Activated CD8-positive, alpha-beta T cell treated with anti-CD3 and anti-CD28 coated beads, Interleukin-2, amount 10 ng/mL, durations not matched to agents 7 days and 5 days (primary cell): ENCODE data around the gene OTOA. TPM values are rescaled to one million over a fixed set of nuclear protein-coding genes. Genes with fewer than 3 reads are reported as not detected.
A peak's percentile ranks its signal among the peaks of the same experiment; 100 is the strongest.

Experiments used
- ATAC-seq: fragments of 150-1000 bp; cut with Tn5 transposase; one replicate; pipeline ENCODE4 v1.10.0; 2021; ENCODE audit warnings: moderate library complexity
- CTCF ChIA-PET: fragments of 350-600 bp; sonication (Branson Sonifier 250); formaldehyde crosslinking; loops from one replicate; lab custom pipeline; 2021; ENCODE audit warnings: antibody characterized with exemption; lab: Charles Lee
- POLR2A ChIA-PET: fragments of 350-600 bp; sonication (Branson Sonifier 250); formaldehyde crosslinking; loops from one replicate; lab custom pipeline; 2021; ENCODE audit warnings: antibody characterized with exemption; lab: Charles Lee
- DNase-seq: peaks from one replicate; pipeline ENCODE4 v3.0.0-alpha.2; 2020
- H3K27ac Mint-ChIP-seq: one replicate; pipeline ENCODE4 v1.8.0; 2021; ENCODE audit warnings: mild to moderate bottlenecking, mixed read lengths
- H3K27me3 Mint-ChIP-seq: one replicate; pipeline ENCODE4 v1.8.0; 2021; ENCODE audit warnings: low read depth, mixed read lengths
- H3K36me3 Mint-ChIP-seq: one replicate; pipeline ENCODE4 v1.8.0; 2021; ENCODE audit warnings: low read depth, mixed read lengths
- H3K4me1 Mint-ChIP-seq: one replicate; pipeline ENCODE4 v1.8.0; 2021; ENCODE audit warnings: low read depth, mixed read lengths
- H3K4me3 Mint-ChIP-seq: one replicate; pipeline ENCODE4 v1.8.0; 2021; ENCODE audit warnings: mild to moderate bottlenecking, mixed read lengths
- H3K9me3 Mint-ChIP-seq: one replicate; pipeline ENCODE4 v1.8.0; 2022; ENCODE audit warnings: mixed read lengths; ENCODE audit not compliant: insufficient read depth
- total RNA-seq, 2 experiments: library from RNA; stranded (reverse); gene quantifications; one replicate each; pipeline ENCODE4 v1.2.3, GENCODE V29; 2021

The OTOA gene
- not detected for total RNA-seq

GRCh38 chr16:21663889-21664647 lies at the start of gene OTOA:
Gene OTOA (plus strand): TSS chr16:21663968. CDS start chr16:21678515, 14,547 bp downstream.
- Mint-ChIP-seq H3K9me3 (no peaks in the 10 kb centered on the region), H3K36me3 (no peaks in the 10 kb centered on the region), H3K4me1 (peaks cover 17% of the 10 kb centered on the region), H3K27me3 (peaks cover 13% of the 10 kb centered on the region), H3K4me3 (peak within 1 kb of the TSS; percentile 47), H3K27ac (peak within 1 kb of the TSS; percentile 49)
- DNase-seq: peak; percentile 34
- ATAC-seq: peak; percentile 75
- POLR2A ChIA-PET: no interaction called here
- CTCF ChIA-PET: interaction anchor here (1.1 kb wide), 1 partner anchor 43 kb away, joined by 3 read pairs; no protein-coding TSS in a partner anchor

GRCh38 chr16:21614896-21615295 lies 48.9 kb upstream of the OTOA start:
- peaks cover 77% of the 10 kb centered on the region for H3K4me1 Mint-ChIP-seq
- H3K27ac Mint-ChIP-seq: peak overlapping the region; percentile 53
- H3K9me3 Mint-ChIP-seq: no peaks in the 10 kb centered on the region
- POLR2A ChIA-PET: no interaction called here
- CTCF ChIA-PET: interaction anchor here (1.7 kb wide), 1 partner anchor 10 kb away, joined by 7 read pairs; no protein-coding TSS in a partner anchor
- no peak for ATAC-seq
- H3K36me3 Mint-ChIP-seq: peaks cover 58% of the 10 kb centered on the region
- no peak overlapping the region for H3K4me3 Mint-ChIP-seq
- no peak for DNase-seq
- H3K27me3 Mint-ChIP-seq: no peaks in the 10 kb centered on the region

DNA sequence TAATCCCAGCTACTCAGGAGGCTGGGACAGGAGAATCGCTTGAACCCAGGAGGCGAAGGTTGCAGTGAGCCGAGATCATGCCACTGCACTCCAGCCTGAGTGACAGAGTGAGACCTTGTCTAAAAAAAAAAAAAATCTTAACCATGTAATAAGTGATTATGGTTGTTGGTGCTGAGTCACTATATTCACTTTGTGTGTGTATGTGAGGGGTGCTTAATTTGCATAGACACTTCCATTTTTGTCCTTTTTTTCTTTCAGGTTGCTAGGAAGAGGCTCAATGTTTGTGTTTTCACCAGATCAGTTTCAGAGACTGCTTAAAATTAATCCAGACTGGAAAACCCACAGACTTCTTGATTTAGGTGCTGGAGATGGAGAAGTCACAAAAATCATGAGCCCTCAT lies 46.2 kb upstream of the OTOA start:
- Mint-ChIP-seq H3K4me3 (no peak overlapping the region), H3K36me3 (peaks cover 66% of the 10 kb centered on the region), H3K4me1 (peaks cover 77% of the 10 kb centered on the region), H3K9me3 (no peaks in the 10 kb centered on the region), H3K27me3 (no peaks in the 10 kb centered on the region), H3K27ac (no peak overlapping the region)
- POLR2A ChIA-PET: no interaction called here
- CTCF ChIA-PET: interaction anchor here (0.6 to 2.4 kb wide), 2 partner anchors 17 to 59 kb away, joined by 5 to 7 read pairs; no protein-coding TSS in a partner anchor
- ATAC-seq (no peak), DNase-seq (no peak)

DNA sequence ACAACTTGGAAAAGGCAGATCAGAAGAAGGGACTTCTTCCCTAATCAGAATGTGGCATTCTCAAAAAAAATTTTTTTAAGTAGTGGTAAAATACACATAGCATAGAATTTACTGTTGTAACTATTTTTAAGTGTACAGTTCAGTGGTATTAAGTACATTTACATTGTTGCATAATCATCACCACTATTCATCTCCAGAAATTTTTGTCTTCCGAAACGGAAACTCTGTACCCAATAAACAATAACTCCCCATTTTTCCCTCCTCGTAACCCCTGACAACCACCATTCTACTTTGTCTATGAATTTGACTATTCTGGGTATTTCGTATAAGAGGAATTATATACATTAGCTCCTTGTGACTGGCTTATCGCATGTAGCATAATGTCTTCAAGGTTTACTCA lies 45.5 kb upstream of the OTOA start:
- ChIA-PET POLR2A (no interaction called here), CTCF (interaction anchor here (2.4 kb wide), 1 partner anchor 18 kb away, joined by 7 read pairs; no protein-coding TSS in a partner anchor)
- DNase-seq (no peak), ATAC-seq (no peak)
- Mint-ChIP-seq H3K27ac (no peak overlapping the region), H3K4me3 (no peak overlapping the region), H3K4me1 (peaks cover 78% of the 10 kb centered on the region), H3K36me3 (peaks cover 67% of the 10 kb centered on the region), H3K27me3 (no peaks in the 10 kb centered on the region), H3K9me3 (no peaks in the 10 kb centered on the region)

DNA sequence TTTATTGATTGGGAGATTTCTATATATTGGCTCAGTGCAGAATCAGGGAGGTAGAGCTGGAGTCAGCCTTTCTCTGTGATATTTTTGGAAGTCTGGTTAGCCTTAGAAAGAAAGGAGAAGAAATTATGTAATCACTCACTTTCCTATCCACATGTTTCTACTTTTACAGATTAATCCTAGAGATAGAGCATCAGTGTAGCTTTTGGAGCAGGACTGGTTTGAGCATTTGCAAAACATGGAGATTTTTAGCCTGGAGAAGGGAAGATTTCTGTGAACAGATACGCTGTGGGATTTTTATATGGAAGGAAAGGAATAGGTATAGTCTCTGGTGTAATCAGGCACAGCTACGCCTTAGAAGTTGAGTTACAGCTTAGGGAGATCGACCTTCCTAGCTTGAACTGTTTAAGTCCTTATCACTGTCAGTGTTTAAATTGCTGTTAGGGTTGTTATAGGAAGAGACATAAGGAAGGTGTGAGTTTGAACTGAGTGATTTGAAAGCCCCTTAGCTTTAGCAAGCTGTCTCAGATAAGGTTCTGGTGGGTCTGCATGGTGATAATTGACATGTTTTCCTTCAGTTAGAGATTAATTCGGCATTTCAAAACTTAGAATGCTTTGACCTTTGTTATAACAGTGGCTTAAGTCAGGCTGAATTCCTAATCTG lies 43.9 kb upstream of the OTOA start:
- Mint-ChIP-seq H3K36me3 (peaks cover 64% of the 10 kb centered on the region), H3K27ac (no peak overlapping the region)

DNA sequence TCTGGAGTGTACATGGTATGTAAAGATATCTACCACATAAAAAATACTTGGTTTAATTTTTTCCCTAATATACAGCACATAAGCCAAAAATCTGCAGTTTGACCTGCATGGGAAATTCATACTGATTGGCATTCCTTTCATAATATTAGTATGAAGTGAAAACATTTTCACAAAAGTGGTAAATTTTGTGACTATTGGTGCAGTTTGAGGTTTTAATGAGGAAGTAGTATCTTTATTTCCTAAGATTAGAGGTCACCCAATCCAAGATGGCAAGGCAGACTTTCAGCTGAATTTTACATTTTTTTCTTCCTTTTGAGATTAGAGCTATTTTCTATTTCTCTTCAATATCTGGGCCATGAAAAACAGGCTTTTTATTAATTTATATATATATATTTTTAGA lies 43.2 kb upstream of the OTOA start:
- ChIA-PET CTCF (interaction anchor here (1.8 kb wide), 2 partner anchors 9 to 20 kb away, joined by 4 to 8 read pairs; no protein-coding TSS in a partner anchor), POLR2A (no interaction called here)
- H3K9me3 Mint-ChIP-seq: no peaks in the 10 kb centered on the region
- ATAC-seq (no peak), DNase-seq (no peak)
- no peak overlapping the region for H3K4me3 Mint-ChIP-seq
- H3K4me1 Mint-ChIP-seq: peaks cover 76% of the 10 kb centered on the region
- H3K36me3 Mint-ChIP-seq: peaks cover 68% of the 10 kb centered on the region
- H3K27me3 Mint-ChIP-seq: no peaks in the 10 kb centered on the region
- H3K27ac Mint-ChIP-seq: no peak overlapping the region

More for the DNA sequence above, 43.9 kb upstream of the OTOA start:
- peaks cover 76% of the 10 kb centered on the region for H3K4me1 Mint-ChIP-seq
- no peak overlapping the region for H3K4me3 Mint-ChIP-seq
- no peaks in the 10 kb centered on the region for H3K9me3 Mint-ChIP-seq
- ChIA-PET CTCF (interaction anchor here (0.6 to 1.8 kb wide), 4 partner anchors 10 to 21 kb away, joined by 3 to 4 read pairs (median 3); no protein-coding TSS in a partner anchor), POLR2A (no interaction called here)
- H3K27me3 Mint-ChIP-seq: no peaks in the 10 kb centered on the region
- no peak for ATAC-seq
- no peak for DNase-seq

- no peak overlapping the region for H3K4me3 Mint-ChIP-seq
- H3K9me3 Mint-ChIP-seq: no peaks in the 10 kb centered on the region
- CTCF ChIA-PET: interaction anchor here (0.8 to 2.2 kb wide), 7 partner anchors 11 to 35 kb away, joined by 3 to 9 read pairs (median 4); no protein-coding TSS in a partner anchor
- ATAC-seq: no peak
- H3K27ac Mint-ChIP-seq: no peak overlapping the region
- POLR2A ChIA-PET: no interaction called here
- H3K4me1 Mint-ChIP-seq: peaks cover 79% of the 10 kb centered on the region
- no peaks in the 10 kb centered on the region for H3K27me3 Mint-ChIP-seq
- peaks cover 69% of the 10 kb centered on the region for H3K36me3 Mint-ChIP-seq
- no peak for DNase-seq
Observed at GRCh38 chr16:21622545-21622944, 41.2 kb upstream of the OTOA start.

- ChIA-PET POLR2A (no interaction called here), CTCF (interaction anchor here (0.8 to 3.0 kb wide), 3 partner anchors 14 to 32 kb away, joined by 3 to 10 read pairs (median 6); no protein-coding TSS in a partner anchor)
- Mint-ChIP-seq H3K4me1 (peaks cover 72% of the 10 kb centered on the region), H3K27ac (no peak overlapping the region), H3K9me3 (no peaks in the 10 kb centered on the region), H3K27me3 (no peaks in the 10 kb centered on the region), H3K36me3 (peaks cover 72% of the 10 kb centered on the region), H3K4me3 (no peak overlapping the region)
- DNase-seq: no peak
- no peak for ATAC-seq
Observed at GRCh38 chr16:21625026-21625425, 38.7 kb upstream of the OTOA start.

DNA sequence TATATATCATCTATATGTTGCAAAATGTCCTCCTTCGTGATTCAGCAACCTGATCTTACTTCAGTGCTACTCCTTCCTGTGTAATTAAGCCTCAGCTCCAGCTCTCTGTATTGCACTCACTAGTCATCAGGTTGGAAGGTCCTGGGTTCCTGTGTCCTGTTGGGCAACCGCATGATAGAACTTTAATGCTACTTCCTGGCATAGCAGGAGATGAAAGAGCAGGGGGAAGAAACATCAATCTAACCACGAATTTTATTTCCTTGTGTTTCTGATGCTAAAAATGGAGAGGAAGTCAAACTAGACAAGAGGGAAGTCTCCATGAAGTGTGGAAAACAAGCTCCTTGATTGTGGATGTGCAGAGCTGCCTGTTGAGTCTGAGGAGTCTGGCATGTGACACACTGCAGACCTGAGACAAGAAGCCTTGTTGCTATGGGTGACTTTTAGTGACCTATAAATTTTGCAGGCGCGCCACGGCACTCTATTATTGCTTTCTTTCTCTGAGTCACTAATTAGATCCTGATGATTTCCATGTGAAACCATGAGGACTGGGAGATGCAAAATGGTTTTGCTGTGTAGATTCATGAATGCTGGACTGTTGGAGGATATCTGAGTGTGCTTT lies 37.0 kb upstream of the OTOA start:
- peak overlapping the region; percentile 8 for H3K4me3 Mint-ChIP-seq

DNA sequence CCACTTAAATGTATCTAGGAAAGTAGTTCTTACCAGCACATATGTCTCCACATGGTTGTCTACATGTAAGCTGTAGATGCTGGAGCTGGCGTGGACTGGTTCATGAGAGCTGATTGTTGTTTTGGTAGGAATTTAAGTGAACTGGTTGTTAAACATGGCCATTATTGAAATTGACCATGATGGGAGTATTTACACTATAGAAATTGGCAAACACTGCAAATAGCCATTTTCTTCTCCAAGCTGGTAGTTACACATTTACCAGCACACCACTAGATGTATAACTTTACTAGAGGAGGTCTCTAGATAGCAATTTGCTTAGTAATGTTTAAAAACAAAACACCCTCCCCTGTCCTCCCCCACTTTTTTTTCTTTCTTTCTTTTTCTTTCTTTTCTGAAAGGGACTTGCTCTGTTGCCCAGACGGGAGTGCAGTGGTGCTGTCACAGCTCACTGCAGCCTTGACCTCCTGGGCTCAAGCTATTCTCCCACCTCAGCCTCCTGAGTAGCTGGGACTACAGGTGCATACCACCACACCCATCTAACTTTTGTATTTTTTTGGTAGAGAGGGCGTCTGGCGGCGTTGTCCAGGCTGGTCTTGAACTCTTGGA lies 35.5 kb upstream of the OTOA start:
- DNase-seq: no peak
- no peak overlapping the region for H3K4me3 Mint-ChIP-seq
- ChIA-PET POLR2A (no interaction called here), CTCF (interaction anchor here (1.0 kb wide), 1 partner anchor 13 kb away, joined by 3 read pairs; no protein-coding TSS in a partner anchor)
- H3K9me3 Mint-ChIP-seq: no peaks in the 10 kb centered on the region
- H3K27me3 Mint-ChIP-seq: no peaks in the 10 kb centered on the region
- peak overlapping the region; percentile 47 for H3K27ac Mint-ChIP-seq
- peaks cover 43% of the 10 kb centered on the region for H3K4me1 Mint-ChIP-seq
- peaks cover 56% of the 10 kb centered on the region for H3K36me3 Mint-ChIP-seq
- ATAC-seq: no peak

More for the DNA sequence above, 37.0 kb upstream of the OTOA start:
- Mint-ChIP-seq H3K27ac (peak overlapping the region; percentile 71), H3K27me3 (no peaks in the 10 kb centered on the region), H3K9me3 (no peaks in the 10 kb centered on the region), H3K36me3 (peaks cover 64% of the 10 kb centered on the region), H3K4me1 (peaks cover 55% of the 10 kb centered on the region)
- DNase-seq: peak; percentile 59
- ChIA-PET CTCF (interaction anchor here (0.8 to 3.0 kb wide), 4 partner anchors 12 to 30 kb away, joined by 3 to 10 read pairs (median 6); no protein-coding TSS in a partner anchor), POLR2A (interaction anchor here (0.6 kb wide), 1 partner anchor 20 kb away, joined by 3 read pairs; no protein-coding TSS in a partner anchor)
- peak; percentile 89 for ATAC-seq

DNA sequence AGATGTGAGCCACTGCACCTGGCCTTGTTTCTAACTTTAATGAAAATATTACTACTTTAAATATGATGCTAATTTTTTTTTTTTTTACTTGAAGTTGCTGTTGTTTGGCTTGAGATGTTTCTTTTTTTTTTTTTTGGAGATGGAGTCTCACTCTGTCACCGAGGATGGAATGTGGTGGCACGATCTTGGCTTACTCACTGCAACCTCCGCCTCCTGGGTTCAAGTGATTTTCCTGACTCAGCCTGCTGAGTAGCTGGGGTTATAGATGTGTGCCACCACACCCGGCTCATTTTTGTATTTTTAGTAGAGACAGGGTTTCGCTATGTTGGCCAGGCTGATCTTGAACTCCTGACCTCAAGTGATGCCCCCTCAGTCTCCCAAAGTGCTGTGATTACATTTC lies 35.0 kb upstream of the OTOA start:
- H3K36me3 Mint-ChIP-seq: peaks cover 51% of the 10 kb centered on the region
- H3K4me3 Mint-ChIP-seq: no peak overlapping the region
- no peak for ATAC-seq
- CTCF ChIA-PET: interaction anchor here (1.0 kb wide), 1 partner anchor 12 kb away, joined by 3 read pairs; no protein-coding TSS in a partner anchor
- peaks cover 39% of the 10 kb centered on the region for H3K4me1 Mint-ChIP-seq
- H3K27me3 Mint-ChIP-seq: no peaks in the 10 kb centered on the region
- H3K9me3 Mint-ChIP-seq: no peaks in the 10 kb centered on the region
- no peak overlapping the region for H3K27ac Mint-ChIP-seq
- no peak for DNase-seq
- POLR2A ChIA-PET: no interaction called here
